Natural killer cell (primary cell): ENCODE results near the gene SEL1L2. TPM values are rescaled to one million over a fixed set of nuclear protein-coding genes. Genes with fewer than 3 reads are reported as not detected.

ENCODE experiments used
- ATAC-seq, 3 donors: fragments of 150-1000 bp in 2 of 3; fragments of 200-7000 bp in 1 of 3; cut with Tn5 transposase; 1 replicate in 1 of 3; 2 replicates in 2 of 3; pipeline ENCODE4 v1.10.0; 2021; ENCODE audit warnings: mild to moderate bottlenecking in 2 of 3, moderate library complexity in 2 of 3
- DNase-seq, 2 donors: peaks; one replicate each; pipeline versions ENCODE4 v3.0.0 to v3.0.0-alpha.2; 2013 to 2021; ENCODE audit warnings: mixed read lengths in 1 of 2
- H3K27ac ChIP-seq: one replicate; pipeline ENCODE4 v1.5.1; 2013; ENCODE audit warnings: mild to moderate bottlenecking, low read length
- H3K27me3 ChIP-seq: one replicate; pipeline ENCODE4 v1.6.1; 2013; ENCODE audit warnings: low read length; ENCODE audit not compliant: control insufficient read depth, insufficient read depth
- H3K36me3 ChIP-seq: one replicate; pipeline ENCODE4 v1.6.1; 2013; ENCODE audit warnings: low read length; ENCODE audit not compliant: control insufficient read depth, insufficient read depth
- H3K4me1 ChIP-seq: one replicate; pipeline ENCODE4 v1.6.1; 2013; ENCODE audit warnings: low read length; ENCODE audit not compliant: control insufficient read depth, insufficient read depth
- H3K4me3 ChIP-seq: one replicate; pipeline ENCODE4 v1.5.1; 2013; ENCODE audit warnings: low read length
- H3K9me3 ChIP-seq: one replicate; pipeline ENCODE4 v1.6.1; 2013; ENCODE audit warnings: low read length; ENCODE audit not compliant: control insufficient read depth, insufficient read depth
- H3K27ac Mint-ChIP-seq, 2 donors: one replicate each; pipeline ENCODE4 v1.8.0; 2022; ENCODE audit warnings: mild to moderate bottlenecking in 2 of 2, mixed read lengths in 2 of 2, moderate library complexity in 1 of 2
- H3K27me3 Mint-ChIP-seq, 2 donors: one replicate each; pipeline ENCODE4 v1.8.0; 2022; ENCODE audit warnings: low read depth in 2 of 2, mixed read lengths in 2 of 2
- H3K36me3 Mint-ChIP-seq: one replicate; pipeline ENCODE4 v1.8.0; 2022; ENCODE audit warnings: mixed read lengths
- H3K4me1 Mint-ChIP-seq, 2 donors: one replicate each; pipeline ENCODE4 v1.8.0; 2022; ENCODE audit warnings: mixed read lengths in 2 of 2
- H3K4me3 Mint-ChIP-seq: one replicate; pipeline ENCODE4 v1.8.0; 2022; ENCODE audit warnings: mild to moderate bottlenecking, moderate library complexity, mixed read lengths
- H3K9me3 Mint-ChIP-seq, 2 donors: one replicate each; pipeline ENCODE4 v1.8.0; 2022; ENCODE audit warnings: mixed read lengths in 2 of 2
- WGBS: methylation state at CpG from one replicate; pipeline ENCODE4 v1.1.7; 2013; ENCODE audit warnings: missing lambda C conversion rate; ENCODE audit not compliant: insufficient coverage; 5-methylcytosine and 5-hydroxymethylcytosine counted together
- intact Hi-C: fragments of 100-400 bp; cut with micrococcal nuclease; formaldehyde crosslinking; loops from one replicate; pipeline ENCODE4 v1.14.2; 2022
- total RNA-seq, 4 donors: library from RNA; stranded (reverse); fragments of 120-200 nt in 1 of 4; gene quantifications; one replicate each; pipeline versions ENCODE4 v1.2.3 to v1.2.4, GENCODE V29; 2013 to 2022
- TF ChIP-seq, protein P1 (sequence below): fragments of 200-600 bp; IDR thresholded peaks from one replicate; pipeline ENCODE4 v1.8.0; 2022; ENCODE audit warnings: antibody characterized with exemption

The SEL1L2 gene
- not detected for total RNA-seq
- not detected for total RNA-seq (2013)

DNA sequence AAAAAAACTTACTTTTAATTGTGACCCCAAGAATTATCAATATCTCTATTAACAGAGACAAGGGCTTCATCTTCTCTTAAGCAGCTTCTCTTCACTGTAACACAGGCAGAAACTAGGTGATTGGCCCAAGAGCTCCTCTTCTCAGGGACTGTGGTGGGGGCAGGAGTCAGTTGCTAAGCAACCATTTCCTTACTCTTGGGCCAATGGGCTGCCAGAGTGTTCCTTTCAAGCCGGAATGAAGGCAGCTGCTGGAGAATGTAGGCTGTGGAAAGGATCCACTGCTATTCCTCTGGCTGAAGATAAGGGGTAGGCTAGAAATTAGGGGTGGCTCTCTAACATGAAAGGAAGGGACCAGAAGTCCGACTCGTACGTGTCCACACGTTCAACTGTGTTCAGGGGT lies at the start of gene SEL1L2:
Gene SEL1L2, minus strand, starts transcription at position 150 of the 400 bp plus-strand sequence. Its CDS starts 80 bp downstream, at position 70.
- ATAC-seq (no peak), DNase-seq (no peak)
- TF ChIP-seq, protein P1, sequence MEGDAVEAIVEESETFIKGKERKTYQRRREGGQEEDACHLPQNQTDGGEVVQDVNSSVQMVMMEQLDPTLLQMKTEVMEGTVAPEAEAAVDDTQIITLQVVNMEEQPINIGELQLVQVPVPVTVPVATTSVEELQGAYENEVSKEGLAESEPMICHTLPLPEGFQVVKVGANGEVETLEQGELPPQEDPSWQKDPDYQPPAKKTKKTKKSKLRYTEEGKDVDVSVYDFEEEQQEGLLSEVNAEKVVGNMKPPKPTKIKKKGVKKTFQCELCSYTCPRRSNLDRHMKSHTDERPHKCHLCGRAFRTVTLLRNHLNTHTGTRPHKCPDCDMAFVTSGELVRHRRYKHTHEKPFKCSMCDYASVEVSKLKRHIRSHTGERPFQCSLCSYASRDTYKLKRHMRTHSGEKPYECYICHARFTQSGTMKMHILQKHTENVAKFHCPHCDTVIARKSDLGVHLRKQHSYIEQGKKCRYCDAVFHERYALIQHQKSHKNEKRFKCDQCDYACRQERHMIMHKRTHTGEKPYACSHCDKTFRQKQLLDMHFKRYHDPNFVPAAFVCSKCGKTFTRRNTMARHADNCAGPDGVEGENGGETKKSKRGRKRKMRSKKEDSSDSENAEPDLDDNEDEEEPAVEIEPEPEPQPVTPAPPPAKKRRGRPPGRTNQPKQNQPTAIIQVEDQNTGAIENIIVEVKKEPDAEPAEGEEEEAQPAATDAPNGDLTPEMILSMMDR: no peak
- Histone ChIP-seq H3K27me3 (no peaks in the 10 kb centered on the region), H3K4me1 (no peaks in the 10 kb centered on the region), H3K27ac (no peak within 1 kb of the TSS), H3K36me3 (no peaks in the 10 kb centered on the region), H3K9me3 (peaks cover 12% of the 10 kb centered on the region), H3K4me3 (no peak within 1 kb of the TSS)
- Mint-ChIP-seq H3K27ac (no peak within 1 kb of the TSS), H3K36me3 (no peaks in the 10 kb centered on the region), H3K4me1 (no peaks in the 10 kb centered on the region), H3K27me3 (no peaks in the 10 kb centered on the region), H3K4me3 (no peak within 1 kb of the TSS), H3K9me3 (peaks cover 5 to 8% of the 10 kb centered on the region in 2 donors)
- intact Hi-C loops: no loop called here
- WGBS: 13% methylated on average over 1 of the region's 5 CpGs

GRCh38 chr20:14036567-14036966 lies 46.2 kb upstream of the SEL1L2 start:
- DNase-seq (no peak), ATAC-seq (no peak)
- H3K9me3 ChIP-seq: no peaks in the 10 kb centered on the region
- TF ChIP-seq, protein P1: no peak
- Mint-ChIP-seq H3K4me1 (no peaks in the 10 kb centered on the region), H3K36me3 (no peaks in the 10 kb centered on the region), H3K27ac (no peak overlapping the region), H3K9me3 (peaks cover 0 to 2% of the 10 kb centered on the region in 2 donors), H3K4me3 (no peak overlapping the region), H3K27me3 (no peaks in the 10 kb centered on the region)
- intact Hi-C loops: no loop called here
- H3K4me3 ChIP-seq: no peak overlapping the region
- no peak overlapping the region for H3K27ac ChIP-seq
- WGBS: 89% methylated on average over 6 of the region's 7 CpGs
- H3K27me3 ChIP-seq: no peaks in the 10 kb centered on the region
- no peaks in the 10 kb centered on the region for H3K4me1 ChIP-seq
- H3K36me3 ChIP-seq: no peaks in the 10 kb centered on the region

DNA sequence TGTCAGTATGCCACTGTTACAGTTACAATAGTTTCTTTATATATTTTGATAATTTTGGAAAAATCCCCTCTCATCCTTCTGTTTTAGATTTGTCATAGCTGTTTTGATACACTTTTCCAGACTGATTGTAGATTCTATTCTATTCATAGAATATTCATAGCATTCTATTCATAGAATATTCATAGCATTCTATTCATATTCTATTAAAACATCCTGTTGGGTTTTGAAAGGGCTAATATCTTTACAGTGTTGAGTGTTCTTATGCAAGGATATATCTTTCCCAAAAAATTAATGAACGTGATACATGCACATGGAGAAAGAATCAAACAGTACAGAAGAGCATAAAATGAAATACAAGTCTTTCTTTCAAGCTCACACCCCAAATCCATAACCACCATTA lies 42.9 kb upstream of the SEL1L2 start:
- no peak overlapping the region for H3K27ac Mint-ChIP-seq
- H3K36me3 Mint-ChIP-seq: no peaks in the 10 kb centered on the region
- no peaks in the 10 kb centered on the region for H3K4me1 Mint-ChIP-seq
- no peaks in the 10 kb centered on the region for H3K36me3 ChIP-seq
- ATAC-seq (no peak), DNase-seq (no peak)
- TF ChIP-seq, protein P1: no peak
- no peaks in the 10 kb centered on the region for H3K9me3 Mint-ChIP-seq
- no peaks in the 10 kb centered on the region for H3K4me1 ChIP-seq
- H3K27ac ChIP-seq: no peak overlapping the region
- intact Hi-C loops: no loop called here
- no peaks in the 10 kb centered on the region for H3K9me3 ChIP-seq
- WGBS: no CpG with 5 or more reads among the region's 1 CpG
- H3K27me3 ChIP-seq: no peaks in the 10 kb centered on the region
- no peaks in the 10 kb centered on the region for H3K27me3 Mint-ChIP-seq
- H3K4me3 Mint-ChIP-seq: no peak overlapping the region
- H3K4me3 ChIP-seq: no peak overlapping the region

- Histone ChIP-seq H3K4me3 (no peak overlapping the region), H3K36me3 (no peaks in the 10 kb centered on the region), H3K4me1 (no peaks in the 10 kb centered on the region), H3K9me3 (no peaks in the 10 kb centered on the region), H3K27me3 (no peaks in the 10 kb centered on the region), H3K27ac (no peak overlapping the region)
- TF ChIP-seq, protein P1: no peak
- ATAC-seq (no peak), DNase-seq (no peak)
- Mint-ChIP-seq H3K4me3 (no peak overlapping the region), H3K27ac (no peak overlapping the region), H3K9me3 (peaks cover 3 to 5% of the 10 kb centered on the region in 2 donors), H3K36me3 (peaks cover 7% of the 10 kb centered on the region), H3K4me1 (no peaks in the 10 kb centered on the region), H3K27me3 (no peaks in the 10 kb centered on the region)
- 100% methylated on average over 1 of the region's 1 CpG for WGBS
- intact Hi-C loops: no loop called here
Measured at GRCh38 chr20:14030991-14031390, 40.6 kb upstream of the SEL1L2 start.
